Renal cortex interstitium (tissue), 15 donors: ENCODE results near the gene CBLL2. TPM values are rescaled to one million over a fixed set of nuclear protein-coding genes. Genes with fewer than 3 reads are reported as not detected.
"Not testable (repeated sequence)": the region's sequence is repeated elsewhere in the genome, so short reads cannot be mapped to it uniquely, and the experiment has no call there.

Source experiments
- DNase-seq, 11 donors: peaks; one replicate each; pipeline ENCODE4 v3.0.0-alpha.2; 2013; ENCODE audit warnings: low read depth in 9 of 11, low spot score in 4 of 11; ENCODE audit errors: extremely low read depth in 1 of 11
- long read RNA-seq, 16 experiments: transcript quantifications; one replicate each; lab custom pipeline, GENCODE V29; 2026
- polyA plus RNA-seq, 3 donors: library from polyadenylated mRNA; unstranded; fragments of 120-200 nt; gene quantifications; one replicate each; pipeline ENCODE4 v1.2.1, GENCODE V29; 2013; ENCODE audit not compliant: insufficient read length in 3 of 3

The CBLL2 gene, protein sequence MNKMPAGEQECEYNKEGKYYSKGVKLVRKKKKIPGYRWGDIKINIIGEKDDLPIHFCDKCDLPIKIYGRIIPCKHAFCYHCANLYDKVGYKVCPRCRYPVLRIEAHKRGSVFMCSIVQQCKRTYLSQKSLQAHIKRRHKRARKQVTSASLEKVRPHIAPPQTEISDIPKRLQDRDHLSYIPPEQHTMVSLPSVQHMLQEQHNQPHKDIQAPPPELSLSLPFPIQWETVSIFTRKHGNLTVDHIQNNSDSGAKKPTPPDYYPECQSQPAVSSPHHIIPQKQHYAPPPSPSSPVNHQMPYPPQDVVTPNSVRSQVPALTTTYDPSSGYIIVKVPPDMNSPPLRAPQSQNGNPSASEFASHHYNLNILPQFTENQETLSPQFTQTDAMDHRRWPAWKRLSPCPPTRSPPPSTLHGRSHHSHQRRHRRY
- polyA plus RNA-seq: not detected
- long read RNA-seq, donor 1, partial matches to known transcripts: 0 of 1 reads
- long read RNA-seq, donor 1, other reads (novel, unspliced or antisense): 0 of 1 reads
- long read RNA-seq, donor 2: 0 reads
- long read RNA-seq, donor 3: 0 reads
- long read RNA-seq, donor 4: 0 reads
- long read RNA-seq, donor 5: 0 reads
- long read RNA-seq, donor 6: 0 reads
- long read RNA-seq, donor 7: 0 reads
- long read RNA-seq, donor 8: 0 reads
- long read RNA-seq, donor 9: 0 reads
- long read RNA-seq, donor 10: 0 reads
- long read RNA-seq, donor 11: 0 reads
- long read RNA-seq, donor 12: 0 reads
- long read RNA-seq, donor 13: 0 reads
- long read RNA-seq, donor 14: 0 reads
- long read RNA-seq, donor 15: 0 reads
- long read RNA-seq, donor 16: 0 reads

- no peak for DNase-seq
These were observed at the start of gene CBLL2 for GRCh38 chrX:22272613-22273012. CBLL2 (plus strand) TSS chrX:22272913; CDS start chrX:22272992, 79 bp downstream.

GRCh38 chrX:22234380-22234779 lies 38.3 kb upstream of the CBLL2 start:
- DNase-seq: no peak

GRCh38 chrX:22237479-22237878 lies 35.2 kb upstream of the CBLL2 start:
- no peak for DNase-seq

GRCh38 chrX:22246620-22247019 lies 26.1 kb upstream of the CBLL2 start:
- no peak for DNase-seq

DNA sequence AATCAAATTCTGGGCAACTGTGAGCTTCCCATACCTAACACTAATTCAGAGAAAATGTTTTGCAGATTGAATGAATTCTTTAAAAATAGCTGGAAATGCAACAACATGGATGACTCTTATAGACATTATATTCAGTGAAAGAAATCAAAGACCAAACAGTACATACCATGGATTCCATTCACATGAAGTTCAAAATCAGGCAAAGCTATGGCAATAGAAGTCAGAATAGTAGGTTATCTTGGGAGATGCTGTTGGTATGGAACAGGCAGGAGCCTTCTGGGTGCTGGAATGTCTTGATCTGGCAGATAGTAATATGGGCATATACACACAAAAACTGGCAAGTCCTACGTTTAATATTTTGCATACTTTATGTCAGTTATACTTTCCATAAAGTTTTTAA lies 25.5 kb upstream of the CBLL2 start:
- DNase-seq: no peak

- no peak for DNase-seq
These were observed 24.3 kb upstream of the CBLL2 start for GRCh38 chrX:22248401-22248800.

- no peak for DNase-seq
These were observed 23.3 kb upstream of the CBLL2 start for GRCh38 chrX:22249371-22249770.

GRCh38 chrX:22268706-22269105 lies 4.0 kb upstream of the CBLL2 start:
- peak in 3 of 11 donors; percentile 5 to 13 (median 9) for DNase-seq

GRCh38 chrX:22273714-22274317 lies 1.1 kb downstream of the CBLL2 start:
- DNase-seq: no peak

DNA sequence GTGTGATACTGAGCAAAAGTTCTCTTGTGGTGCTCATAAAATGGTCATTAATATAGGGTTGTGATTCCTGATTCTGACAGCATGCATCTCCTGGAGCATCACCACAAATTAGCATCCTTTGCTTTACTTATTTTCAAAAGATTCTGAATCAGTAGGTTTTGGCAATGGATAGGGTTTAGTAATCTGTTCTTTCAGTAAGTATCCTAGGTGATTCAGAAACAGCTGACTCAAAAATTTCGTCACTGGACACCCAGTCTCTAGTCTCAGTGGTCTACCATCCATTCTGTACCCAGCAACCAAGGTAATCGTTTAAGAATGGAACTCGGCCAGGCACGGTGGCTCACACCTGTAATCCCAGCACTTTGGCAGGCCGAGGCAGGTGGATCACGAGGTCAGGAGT lies 4.1 kb downstream of the CBLL2 start:
- no peak for DNase-seq

DNA sequence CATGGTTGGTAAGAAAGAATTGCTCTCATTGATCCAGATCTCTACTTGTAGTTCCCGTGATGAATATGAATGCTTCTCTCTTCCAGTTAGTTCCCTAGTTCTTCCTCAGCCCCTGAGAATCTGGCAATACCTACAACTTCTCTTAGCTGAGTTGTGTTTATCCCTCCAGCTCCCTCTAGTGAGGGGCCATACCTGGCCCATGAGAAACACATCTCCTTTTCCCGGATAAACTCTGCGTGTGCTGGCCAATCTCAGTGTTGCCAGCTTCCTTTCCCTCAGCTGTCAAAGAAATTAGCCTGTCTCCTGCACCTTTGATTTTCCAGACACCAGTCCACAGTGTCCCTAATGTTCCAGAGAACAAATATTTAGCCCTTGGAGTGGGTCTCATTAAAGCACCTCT lies 5.7 kb downstream of the CBLL2 start:
- DNase-seq: no peak

- DNase-seq: not testable (repeated sequence)
These were observed 16.5 kb downstream of the CBLL2 start for GRCh38 chrX:22289209-22289608.

DNA sequence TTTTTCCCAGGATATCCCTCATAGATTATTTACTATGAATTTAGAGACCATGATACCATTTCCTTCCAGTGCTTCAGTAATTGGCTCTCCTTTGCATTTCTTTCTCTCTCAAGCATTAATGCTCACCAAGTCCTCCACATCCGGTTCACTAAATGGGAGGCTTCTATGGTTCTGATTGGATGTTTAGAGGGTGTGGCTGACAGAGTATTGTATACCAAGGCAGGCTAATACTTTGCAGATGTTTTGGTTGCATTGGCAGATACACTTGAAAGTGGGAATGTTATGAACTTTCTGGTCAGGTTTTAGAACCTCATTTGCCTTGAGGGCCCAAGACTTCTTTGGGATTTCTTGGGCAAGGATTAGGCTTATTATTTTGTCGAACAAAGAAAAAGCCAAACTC lies 24.2 kb downstream of the CBLL2 start:
- DNase-seq: no peak

GRCh38 chrX:22300130-22300529 lies 27.4 kb downstream of the CBLL2 start:
- DNase-seq: peak in 2 of 11 donors; percentile 2 to 3

- no peak for DNase-seq
These were observed 38.1 kb downstream of the CBLL2 start for GRCh38 chrX:22310779-22311178.

DNA sequence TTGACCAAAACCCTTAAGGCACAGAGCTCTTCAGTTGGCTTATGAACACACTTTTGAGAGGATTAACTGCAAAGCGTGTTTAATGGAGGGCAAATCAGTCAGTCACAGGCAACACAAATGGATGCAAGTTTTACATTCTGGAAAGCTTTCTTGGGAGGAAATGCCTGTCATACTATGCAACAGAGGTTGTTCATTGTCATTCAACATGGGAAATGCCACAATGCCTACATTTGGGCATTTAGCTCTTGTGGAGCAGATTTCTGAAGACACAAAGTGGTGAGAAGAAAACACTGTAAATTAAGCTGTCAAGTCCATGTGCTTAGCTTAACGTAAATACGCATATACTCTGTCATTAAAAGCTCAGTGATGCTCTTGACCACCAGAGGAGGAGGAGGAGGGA lies 41.1 kb downstream of the CBLL2 start:
- DNase-seq: no peak

DNA sequence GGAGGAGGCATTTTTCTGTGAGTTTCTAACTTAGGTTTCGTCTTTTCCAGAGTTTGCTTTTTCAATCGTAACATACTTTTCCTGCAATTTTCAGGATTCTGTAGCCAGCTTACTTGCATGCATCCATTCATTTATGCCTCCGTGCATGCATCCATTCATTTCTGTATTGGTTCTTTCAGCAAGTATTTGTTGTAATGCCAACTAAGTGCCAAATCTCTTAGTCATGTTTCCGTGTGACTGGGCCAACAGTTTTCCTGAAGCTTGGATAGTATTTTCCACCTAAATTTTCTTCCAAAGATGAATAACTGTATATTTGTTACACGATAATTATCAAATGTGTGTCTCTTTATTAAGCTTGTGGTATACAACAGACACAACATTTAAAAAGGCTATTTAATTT lies 41.5 kb downstream of the CBLL2 start:
- DNase-seq: no peak

DNA sequence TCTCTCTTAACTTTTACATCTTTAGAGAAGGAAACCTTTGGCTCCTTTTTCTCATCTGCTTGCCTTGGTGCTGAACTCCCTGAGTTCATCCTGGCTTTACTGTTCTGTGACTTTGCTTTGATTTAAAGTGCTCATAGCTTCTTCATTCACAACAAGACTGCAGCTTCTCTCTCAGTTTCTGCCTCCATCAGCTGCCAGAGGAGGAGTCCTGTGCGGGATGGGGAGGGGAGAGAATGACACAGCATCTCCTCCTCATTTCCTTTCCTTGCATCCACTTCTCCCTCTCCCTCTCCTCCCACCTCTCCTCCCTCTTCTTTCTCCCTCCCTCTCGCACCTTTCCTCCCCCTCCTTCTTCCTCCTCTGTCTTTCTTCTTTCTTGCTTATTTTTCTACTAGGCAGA lies 42.0 kb downstream of the CBLL2 start:
- DNase-seq: no peak

GRCh38 chrX:22315151-22315550 lies 42.4 kb downstream of the CBLL2 start:
- no peak for DNase-seq
